T-helper 17 cell (primary cell): ENCODE measurements around the gene ADGRB2. TPM values are rescaled to one million over a fixed set of nuclear protein-coding genes. Genes with fewer than 3 reads are reported as not detected.
A peak's percentile ranks its signal among the peaks of the same experiment; 100 is the strongest.
"Not testable (repeated sequence)": the region's sequence is repeated elsewhere in the genome, so short reads cannot be mapped to it uniquely, and the experiment has no call there.

ENCODE experiments used
- ATAC-seq: fragments of 150-1000 bp; cut with Tn5 transposase; 2 replicates; pipeline ENCODE4 v1.10.0; 2021; ENCODE audit warnings: mild to moderate bottlenecking, moderate library complexity
- DNase-seq, 3 donors: peaks; one replicate each; pipeline versions ENCODE4 v3.0.0 to v3.0.0-alpha.2; 2020 to 2021
- H3K9me3 ChIP-seq: one replicate; pipeline ENCODE4 v1.7.0; 2013; ENCODE audit warnings: low read length, mild to moderate bottlenecking; ENCODE audit not compliant: control insufficient read depth, poor library complexity, severe bottlenecking
- H3K27ac Mint-ChIP-seq: one replicate; pipeline ENCODE4 v1.8.0; 2022; ENCODE audit warnings: mild to moderate bottlenecking, moderate library complexity, mixed read lengths
- H3K27me3 Mint-ChIP-seq: one replicate; pipeline ENCODE4 v1.8.0; 2022; ENCODE audit warnings: mixed read lengths
- H3K36me3 Mint-ChIP-seq: one replicate; pipeline ENCODE4 v1.8.0; 2022; ENCODE audit warnings: low read depth, mixed read lengths
- H3K4me1 Mint-ChIP-seq: one replicate; pipeline ENCODE4 v1.8.0; 2022; ENCODE audit warnings: mild to moderate bottlenecking, mixed read lengths
- H3K4me3 Mint-ChIP-seq: one replicate; pipeline ENCODE4 v1.8.0; 2022; ENCODE audit warnings: mild to moderate bottlenecking, moderate library complexity, mixed read lengths
- total RNA-seq, 4 donors: library from RNA in 2 of 4; stranded (reverse) in 2 of 4; gene quantifications; one replicate each; pipeline ENCODE4 v1.2.3 and lab custom pipeline; 2022 to 2026

The ADGRB2 gene
- total RNA-seq, 2 donors from 2014 or later, result 1.0 to 1.4 TPM

- peaks cover under 1% of the 10 kb centered on the region for H3K4me1 Mint-ChIP-seq
- H3K27ac Mint-ChIP-seq, result no peak overlapping the region
- H3K27me3 Mint-ChIP-seq, result peaks cover 20% of the 10 kb centered on the region
- no peaks in the 10 kb centered on the region for H3K36me3 Mint-ChIP-seq
- no peaks in the 10 kb centered on the region for H3K9me3 ChIP-seq
- ATAC-seq (no peak), DNase-seq (peak in 1 of 3 donors; percentile 36)
- H3K4me3 Mint-ChIP-seq, result no peak overlapping the region
These were observed 40.2 kb downstream of the ADGRB2 start for GRCh38 chr1:31723828-31724359.

GRCh38 chr1:31718327-31718897 is 45.7 kb downstream of the ADGRB2 start:
- ATAC-seq, result no peak
- H3K9me3 ChIP-seq, result no peaks in the 10 kb centered on the region
- H3K27me3 Mint-ChIP-seq, result peaks cover 64% of the 10 kb centered on the region
- DNase-seq, result no peak
- H3K36me3 Mint-ChIP-seq, result peaks cover 12% of the 10 kb centered on the region
- no peak overlapping the region for H3K4me3 Mint-ChIP-seq
- H3K27ac Mint-ChIP-seq, result no peak overlapping the region
- peaks cover 18% of the 10 kb centered on the region for H3K4me1 Mint-ChIP-seq

- ATAC-seq (no peak), DNase-seq (no peak)
- H3K4me1 Mint-ChIP-seq, result peaks cover 18% of the 10 kb centered on the region
- H3K4me3 Mint-ChIP-seq, result no peak overlapping the region
- H3K36me3 Mint-ChIP-seq, result peaks cover 12% of the 10 kb centered on the region
- H3K27ac Mint-ChIP-seq, result no peak overlapping the region
- peaks cover 75% of the 10 kb centered on the region for H3K27me3 Mint-ChIP-seq
- H3K9me3 ChIP-seq, result no peaks in the 10 kb centered on the region
These were observed 46.8 kb downstream of the ADGRB2 start for GRCh38 chr1:31717341-31717740.

- H3K4me3 Mint-ChIP-seq, result peak overlapping the region; percentile 83
- H3K27me3 Mint-ChIP-seq, result peaks cover 70% of the 10 kb centered on the region
- H3K9me3 ChIP-seq, result no peaks in the 10 kb centered on the region
- peaks cover 18% of the 10 kb centered on the region for H3K4me1 Mint-ChIP-seq
- peak overlapping the region; percentile 37 for H3K27ac Mint-ChIP-seq
- DNase-seq (no peak), ATAC-seq (no peak)
- peaks cover 12% of the 10 kb centered on the region for H3K36me3 Mint-ChIP-seq
These were observed 48.3 kb downstream of the ADGRB2 start for GRCh38 chr1:31715873-31716220.

GRCh38 chr1:31715087-31715872 is 48.9 kb downstream of the ADGRB2 start:
- no peak overlapping the region for H3K27ac Mint-ChIP-seq
- H3K4me3 Mint-ChIP-seq, result peak overlapping the region; percentile 83

GRCh38 chr1:31714442-31715086 is 49.6 kb downstream of the ADGRB2 start:
- peak in 1 of 3 donors; percentile 25 for DNase-seq
- H3K4me1 Mint-ChIP-seq, result peaks cover 18% of the 10 kb centered on the region
- peak; percentile 67 for ATAC-seq
- H3K36me3 Mint-ChIP-seq, result peaks cover 12% of the 10 kb centered on the region
- peak overlapping the region; percentile 6 for H3K27ac Mint-ChIP-seq
- H3K27me3 Mint-ChIP-seq, result peaks cover 65% of the 10 kb centered on the region
- peak overlapping the region; percentile 79 for H3K4me3 Mint-ChIP-seq
- H3K9me3 ChIP-seq, result no peaks in the 10 kb centered on the region

More at GRCh38 chr1:31715087-31715872, 48.9 kb downstream of the ADGRB2 start:
- H3K4me1 Mint-ChIP-seq, result peaks cover 18% of the 10 kb centered on the region
- no peaks in the 10 kb centered on the region for H3K9me3 ChIP-seq
- peak; percentile 69 for ATAC-seq
- H3K27me3 Mint-ChIP-seq, result peaks cover 69% of the 10 kb centered on the region
- no peak for DNase-seq
- peaks cover 12% of the 10 kb centered on the region for H3K36me3 Mint-ChIP-seq

GRCh38 chr1:31712630-31713029 is 51.5 kb downstream of the ADGRB2 start:
- Mint-ChIP-seq H3K4me1 (peaks cover 26% of the 10 kb centered on the region), H3K36me3 (peaks cover 14% of the 10 kb centered on the region), H3K27me3 (peaks cover 66% of the 10 kb centered on the region), H3K27ac (no peak overlapping the region), H3K4me3 (peak overlapping the region; percentile 36)
- no peak for ATAC-seq
- no peak for DNase-seq
- no peaks in the 10 kb centered on the region for H3K9me3 ChIP-seq

- no peak for DNase-seq
- Mint-ChIP-seq H3K27ac (no peak overlapping the region), H3K36me3 (peaks cover 14% of the 10 kb centered on the region), H3K4me3 (peak overlapping the region; percentile 19), H3K4me1 (peaks cover 28% of the 10 kb centered on the region), H3K27me3 (peaks cover 60% of the 10 kb centered on the region)
- no peaks in the 10 kb centered on the region for H3K9me3 ChIP-seq
- ATAC-seq, result no peak
These were observed 52.1 kb downstream of the ADGRB2 start for GRCh38 chr1:31712068-31712467.

- no peaks in the 10 kb centered on the region for H3K9me3 ChIP-seq
- Mint-ChIP-seq H3K4me1 (peaks cover 34% of the 10 kb centered on the region), H3K4me3 (no peak overlapping the region), H3K36me3 (peaks cover 4% of the 10 kb centered on the region), H3K27ac (no peak overlapping the region), H3K27me3 (peaks cover 52% of the 10 kb centered on the region)
- ATAC-seq, result no peak
- DNase-seq, result no peak
These were observed 55.8 kb downstream of the ADGRB2 start for GRCh38 chr1:31708324-31708723.

- Mint-ChIP-seq H3K36me3 (peaks cover 4% of the 10 kb centered on the region), H3K4me1 (peaks cover 34% of the 10 kb centered on the region), H3K27ac (peak overlapping the region; percentile 32), H3K27me3 (peaks cover 48% of the 10 kb centered on the region), H3K4me3 (no peak overlapping the region)
- H3K9me3 ChIP-seq, result no peaks in the 10 kb centered on the region
- ATAC-seq, result no peak
- DNase-seq, result no peak
These were observed 56.4 kb downstream of the ADGRB2 start for GRCh38 chr1:31707711-31708110.

GRCh38 chr1:31707059-31707600 is 57.0 kb downstream of the ADGRB2 start:
- not testable (repeated sequence) for H3K9me3 ChIP-seq, H3K36me3 Mint-ChIP-seq, H3K4me3 Mint-ChIP-seq, DNase-seq, ATAC-seq
- Mint-ChIP-seq H3K27me3 (peaks cover 43% of the 10 kb centered on the region), H3K4me1 (peaks cover 34% of the 10 kb centered on the region), H3K27ac (peak overlapping the region; percentile 32)

GRCh38 chr1:31706384-31707058 is 57.6 kb downstream of the ADGRB2 start:
- DNase-seq, result no peak
- H3K4me3 Mint-ChIP-seq, result no peak overlapping the region
- H3K36me3 Mint-ChIP-seq, result peaks cover 4% of the 10 kb centered on the region
- H3K27ac Mint-ChIP-seq, result no peak overlapping the region
- peaks cover 34% of the 10 kb centered on the region for H3K4me1 Mint-ChIP-seq
- peaks cover 39% of the 10 kb centered on the region for H3K27me3 Mint-ChIP-seq
- H3K9me3 ChIP-seq, result no peaks in the 10 kb centered on the region
- no peak for ATAC-seq
